GM19467 (cell line): ENCODE measurements around the gene PLXDC1.

Experiments used
- ATAC-seq: cut with Tn5 transposase; IDR thresholded peaks from one replicate; pipeline ENCODE4 v1.9.1; 2021; ENCODE audit warnings: mild to moderate bottlenecking, moderate library complexity; ENCODE audit not compliant: unreplicated experiment

Gene PLXDC1

GRCh38 chr17:39158623-39159022, 7.2 kb upstream of the PLXDC1 start:
- ATAC-seq = no peak

- ATAC-seq = no peak
These were observed 5.1 kb upstream of the PLXDC1 start for GRCh38 chr17:39156491-39156890.

GRCh38 chr17:39155654-39156053, 4.2 kb upstream of the PLXDC1 start:
- no peak for ATAC-seq

- ATAC-seq = peak; percentile 59
These were observed 2.2 kb upstream of the PLXDC1 start for GRCh38 chr17:39153599-39154051.

- ATAC-seq = no peak
These were observed 744 bp upstream of the PLXDC1 start for GRCh38 chr17:39151943-39152818.

GRCh38 chr17:39150795-39151149, 665 bp downstream of the PLXDC1 start:
- ATAC-seq = no peak

GRCh38 chr17:39150104-39150634, 1.3 kb downstream of the PLXDC1 start:
- ATAC-seq = no peak

- no peak for ATAC-seq
These were observed 3.9 kb downstream of the PLXDC1 start for GRCh38 chr17:39147221-39148185.

GRCh38 chr17:39146273-39146672, 5.2 kb downstream of the PLXDC1 start:
- no peak for ATAC-seq

GRCh38 chr17:39145143-39145542, 6.3 kb downstream of the PLXDC1 start:
- ATAC-seq = no peak

GRCh38 chr17:39144416-39144840, 7.0 kb downstream of the PLXDC1 start:
- ATAC-seq = no peak

GRCh38 chr17:39143552-39144093, 7.8 kb downstream of the PLXDC1 start:
- no peak for ATAC-seq

GRCh38 chr17:39141915-39142664, 9.3 kb downstream of the PLXDC1 start:
- no peak for ATAC-seq

- ATAC-seq = no peak
These were observed 10.1 kb downstream of the PLXDC1 start for GRCh38 chr17:39141294-39141693.

GRCh38 chr17:39139561-39139960, 11.9 kb downstream of the PLXDC1 start:
- ATAC-seq = no peak

- no peak for ATAC-seq
These were observed 12.3 kb downstream of the PLXDC1 start for GRCh38 chr17:39139161-39139511.

GRCh38 chr17:39138431-39139160, 12.8 kb downstream of the PLXDC1 start:
- no peak for ATAC-seq

GRCh38 chr17:39134878-39135277, 16.6 kb downstream of the PLXDC1 start:
- no peak for ATAC-seq

GRCh38 chr17:39132192-39132610, 19.2 kb downstream of the PLXDC1 start:
- no peak for ATAC-seq

GRCh38 chr17:39131616-39132015, 19.8 kb downstream of the PLXDC1 start:
- ATAC-seq = no peak
